ENCODE data around the gene ADGRL3. TPM values are rescaled to one million over a fixed set of nuclear protein-coding genes. Genes with fewer than 3 reads are reported as not detected.

Gene ADGRL3
- total and polyA plus RNA-seq, 2 donors (not counting 1 experiment from before 2014, with no cell fraction given) = not detected

DNA sequence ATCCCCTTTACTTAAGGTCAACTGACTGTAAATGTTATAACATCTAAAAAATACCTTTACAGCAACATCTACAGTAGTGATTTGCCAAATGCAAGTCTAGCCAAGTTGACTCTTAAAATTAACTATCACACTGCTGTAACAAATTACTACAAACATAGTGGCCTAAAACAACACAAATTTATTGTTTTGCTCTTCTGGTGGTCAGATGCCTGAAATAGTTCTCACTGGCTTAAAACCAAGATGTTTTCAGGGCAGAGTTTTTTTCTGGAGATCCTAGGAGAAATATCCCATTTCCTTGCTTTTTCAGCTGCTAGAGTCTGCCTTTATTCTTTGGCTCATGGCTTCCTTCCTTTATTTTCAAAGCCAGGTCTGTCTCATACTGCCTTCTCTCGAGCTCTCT is 120.5 kb downstream of the ADGRL3 start:
- Histone ChIP-seq H2AFZ (ENCODE audit: insufficient read depth, low read depth, low read length, poor library complexity, severe bottlenecking) (no peak overlapping the region), H3K27me3 (replicated peaks in 1 of 4; ENCODE audit: control extremely low read depth in 1 of 4, control insufficient read depth in 3 of 4, insufficient read depth in 4 of 4, low read length in 3 of 4) (no peaks in the 10 kb centered on the region), H3K4me3 (ENCODE audit: control extremely low read depth in 1 of 5, extremely low read depth in 1 of 5, insufficient read depth in 1 of 5, low read depth in 2 of 5, low read length in 4 of 5) (no peak overlapping the region), H3K4me1 (ENCODE audit: control insufficient read depth in 2 of 2, insufficient read depth in 2 of 2, low read length in 2 of 2) (no peaks in the 10 kb centered on the region), H3K36me3 (replicated peaks in 1 of 2; ENCODE audit: control extremely low read depth in 1 of 2, control insufficient read depth in 1 of 2, extremely low read depth in 1 of 2, insufficient read depth in 2 of 2, low read length in 1 of 2) (no peaks in the 10 kb centered on the region), H3K9ac (ENCODE audit: low read length) (no peak overlapping the region), H3K4me2 (replicated peaks; ENCODE audit: low read depth, low read length, poor library complexity, severe bottlenecking) (no peak overlapping the region), H3K27ac (ENCODE audit: low read length in 2 of 2) (no peak overlapping the region), H3K9me3 (ENCODE audit: control extremely low read depth in 1 of 3, control insufficient read depth in 2 of 3, insufficient read depth in 1 of 3, low read length in 2 of 3) (peaks cover 0 to 4% (median 0%) of the 10 kb centered on the region in 3 donors), H3K79me2 (ENCODE audit: control insufficient read depth, insufficient read depth, low read length) (no peaks in the 10 kb centered on the region), H4K20me1 (ENCODE audit: control insufficient read depth, insufficient read depth, low read length, poor library complexity, severe bottlenecking) (no peaks in the 10 kb centered on the region)
- Mint-ChIP-seq H3K27ac (no peak overlapping the region), H3K4me1 (no peaks in the 10 kb centered on the region), H3K27me3 (no peaks in the 10 kb centered on the region), H3K9me3 (ENCODE audit: insufficient read depth) (peaks cover 2% of the 10 kb centered on the region), H3K4me3 (no peak overlapping the region)
- ChIA-PET POLR2A (no interaction called here), CTCF (no interaction called here)
- WGBS (ENCODE audit: insufficient coverage) = no CpG with 5 or more reads among the region's 1 CpG
- ATAC-seq (ENCODE audit: low read depth) = no peak
- no peak for DNase-seq
- TF ChIP-seq, protein P1, sequence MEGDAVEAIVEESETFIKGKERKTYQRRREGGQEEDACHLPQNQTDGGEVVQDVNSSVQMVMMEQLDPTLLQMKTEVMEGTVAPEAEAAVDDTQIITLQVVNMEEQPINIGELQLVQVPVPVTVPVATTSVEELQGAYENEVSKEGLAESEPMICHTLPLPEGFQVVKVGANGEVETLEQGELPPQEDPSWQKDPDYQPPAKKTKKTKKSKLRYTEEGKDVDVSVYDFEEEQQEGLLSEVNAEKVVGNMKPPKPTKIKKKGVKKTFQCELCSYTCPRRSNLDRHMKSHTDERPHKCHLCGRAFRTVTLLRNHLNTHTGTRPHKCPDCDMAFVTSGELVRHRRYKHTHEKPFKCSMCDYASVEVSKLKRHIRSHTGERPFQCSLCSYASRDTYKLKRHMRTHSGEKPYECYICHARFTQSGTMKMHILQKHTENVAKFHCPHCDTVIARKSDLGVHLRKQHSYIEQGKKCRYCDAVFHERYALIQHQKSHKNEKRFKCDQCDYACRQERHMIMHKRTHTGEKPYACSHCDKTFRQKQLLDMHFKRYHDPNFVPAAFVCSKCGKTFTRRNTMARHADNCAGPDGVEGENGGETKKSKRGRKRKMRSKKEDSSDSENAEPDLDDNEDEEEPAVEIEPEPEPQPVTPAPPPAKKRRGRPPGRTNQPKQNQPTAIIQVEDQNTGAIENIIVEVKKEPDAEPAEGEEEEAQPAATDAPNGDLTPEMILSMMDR (IDR thresholded peaks at IDR 0.05) = no peak
- no peak for TF ChIP-seq EZH2 (IDR thresholded peaks at IDR 0.05; ENCODE audit: borderline replicate concordance, insufficient read depth, low read depth, low read length, poor library complexity, severe bottlenecking)
- intact Hi-C loops (cut with micrococcal nuclease) = no loop called here

DNA sequence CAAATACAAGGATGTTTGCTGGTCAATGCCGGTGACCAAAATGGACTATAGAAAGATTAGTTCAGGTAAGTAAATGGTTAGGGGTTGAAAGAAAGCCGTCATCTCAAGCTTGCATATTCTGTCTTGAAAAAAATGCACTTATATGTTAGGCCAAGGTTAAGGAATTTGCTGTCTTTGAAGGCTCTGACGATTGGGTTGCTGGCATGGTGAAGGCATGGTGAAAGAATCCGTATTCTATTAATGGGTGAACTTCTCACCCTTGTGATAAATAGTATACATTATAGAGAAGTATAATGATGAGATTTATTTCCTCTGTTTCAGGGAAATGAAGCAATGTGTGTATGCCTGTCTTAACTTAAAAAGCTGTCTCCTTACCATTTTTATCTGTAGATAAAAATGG is 132.6 kb downstream of the ADGRL3 start:
- H3K4me1 ChIP-seq (ENCODE audit: control insufficient read depth in 2 of 2, insufficient read depth in 2 of 2, low read length in 2 of 2) = no peaks in the 10 kb centered on the region
- H3K79me2 ChIP-seq (ENCODE audit: control insufficient read depth, insufficient read depth, low read length) = no peaks in the 10 kb centered on the region
- H3K4me2 ChIP-seq (replicated peaks; ENCODE audit: low read depth, low read length, poor library complexity, severe bottlenecking) = no peak overlapping the region
- intact Hi-C loops (cut with micrococcal nuclease) = no loop called here
- H3K27ac ChIP-seq (ENCODE audit: low read length in 2 of 2) = no peak overlapping the region
- ATAC-seq (ENCODE audit: low read depth) = no peak
- no peaks in the 10 kb centered on the region for H3K27me3 Mint-ChIP-seq
- DNase-seq = no peak
- H2AFZ ChIP-seq (ENCODE audit: insufficient read depth, low read depth, low read length, poor library complexity, severe bottlenecking) = no peak overlapping the region
- H3K9ac ChIP-seq (ENCODE audit: low read length) = no peak overlapping the region
- H3K9me3 Mint-ChIP-seq (ENCODE audit: insufficient read depth) = peaks cover 4% of the 10 kb centered on the region
- CTCF ChIA-PET = no interaction called here
- no peak overlapping the region for H3K4me3 Mint-ChIP-seq
- H3K9me3 ChIP-seq (ENCODE audit: control extremely low read depth in 1 of 3, control insufficient read depth in 2 of 3, insufficient read depth in 1 of 3, low read length in 2 of 3) = peaks cover 0 to 3% (median 0%) of the 10 kb centered on the region in 3 donors
- no peaks in the 10 kb centered on the region for H3K27me3 ChIP-seq (replicated peaks in 1 of 4; ENCODE audit: control extremely low read depth in 1 of 4, control insufficient read depth in 3 of 4, insufficient read depth in 4 of 4, low read length in 3 of 4)
- H3K36me3 ChIP-seq (replicated peaks in 1 of 2; ENCODE audit: control extremely low read depth in 1 of 2, control insufficient read depth in 1 of 2, extremely low read depth in 1 of 2, insufficient read depth in 2 of 2, low read length in 1 of 2) = no peaks in the 10 kb centered on the region
- WGBS (ENCODE audit: insufficient coverage) = 92% methylated on average over 2 of the region's 4 CpGs
- no peak overlapping the region for H3K4me3 ChIP-seq (ENCODE audit: control extremely low read depth in 1 of 5, extremely low read depth in 1 of 5, insufficient read depth in 1 of 5, low read depth in 2 of 5, low read length in 4 of 5)
- H3K27ac Mint-ChIP-seq = no peak overlapping the region
- POLR2A ChIA-PET = no interaction called here
- H3K4me1 Mint-ChIP-seq = no peaks in the 10 kb centered on the region
- no peak for TF ChIP-seq EZH2 (IDR thresholded peaks at IDR 0.05; ENCODE audit: borderline replicate concordance, insufficient read depth, low read depth, low read length, poor library complexity, severe bottlenecking)
- TF ChIP-seq, protein P1 (IDR thresholded peaks at IDR 0.05) = no peak
- H4K20me1 ChIP-seq (ENCODE audit: control insufficient read depth, insufficient read depth, low read length, poor library complexity, severe bottlenecking) = no peaks in the 10 kb centered on the region

All from B cell (primary cell).